Rectal smooth muscle tissue (tissue), 1 donor: Measurements from ENCODE around the gene THUMPD2.

Experiments
- H3K27ac ChIP-seq: one replicate; pipeline ENCODE4 v1.7.0; 2013; ENCODE audit warnings: low read depth, low read length, inconsistent platforms
- H3K27me3 ChIP-seq: one replicate; pipeline ENCODE4 v1.7.0; 2013; ENCODE audit warnings: low read length; ENCODE audit not compliant: control insufficient read depth, insufficient read depth
- H3K36me3 ChIP-seq: one replicate; pipeline ENCODE4 v1.7.0; 2013; ENCODE audit warnings: low read length; ENCODE audit not compliant: control insufficient read depth, insufficient read depth
- H3K4me1 ChIP-seq: one replicate; pipeline ENCODE4 v1.7.0; 2013; ENCODE audit warnings: low read length; ENCODE audit not compliant: control insufficient read depth, insufficient read depth
- H3K4me3 ChIP-seq: one replicate; pipeline ENCODE4 v1.7.0; 2013; ENCODE audit warnings: low read length
- H3K9ac ChIP-seq: one replicate; pipeline ENCODE4 v1.7.0; 2013; ENCODE audit warnings: low read length

The THUMPD2 gene

GRCh38 chr2:39725401-39725800 lies 53.7 kb downstream of the THUMPD2 start:
- Histone ChIP-seq H3K9ac (no peak overlapping the region), H3K36me3 (no peaks in the 10 kb centered on the region), H3K27ac (no peak overlapping the region), H3K4me3 (no peak overlapping the region), H3K27me3 (no peaks in the 10 kb centered on the region), H3K4me1 (peaks cover 3% of the 10 kb centered on the region)

- Histone ChIP-seq H3K4me1 (peaks cover 3% of the 10 kb centered on the region), H3K27ac (no peak overlapping the region), H3K4me3 (no peak overlapping the region), H3K9ac (no peak overlapping the region), H3K36me3 (no peaks in the 10 kb centered on the region), H3K27me3 (no peaks in the 10 kb centered on the region)
These were observed 54.3 kb downstream of the THUMPD2 start for GRCh38 chr2:39724828-39725144.

DNA sequence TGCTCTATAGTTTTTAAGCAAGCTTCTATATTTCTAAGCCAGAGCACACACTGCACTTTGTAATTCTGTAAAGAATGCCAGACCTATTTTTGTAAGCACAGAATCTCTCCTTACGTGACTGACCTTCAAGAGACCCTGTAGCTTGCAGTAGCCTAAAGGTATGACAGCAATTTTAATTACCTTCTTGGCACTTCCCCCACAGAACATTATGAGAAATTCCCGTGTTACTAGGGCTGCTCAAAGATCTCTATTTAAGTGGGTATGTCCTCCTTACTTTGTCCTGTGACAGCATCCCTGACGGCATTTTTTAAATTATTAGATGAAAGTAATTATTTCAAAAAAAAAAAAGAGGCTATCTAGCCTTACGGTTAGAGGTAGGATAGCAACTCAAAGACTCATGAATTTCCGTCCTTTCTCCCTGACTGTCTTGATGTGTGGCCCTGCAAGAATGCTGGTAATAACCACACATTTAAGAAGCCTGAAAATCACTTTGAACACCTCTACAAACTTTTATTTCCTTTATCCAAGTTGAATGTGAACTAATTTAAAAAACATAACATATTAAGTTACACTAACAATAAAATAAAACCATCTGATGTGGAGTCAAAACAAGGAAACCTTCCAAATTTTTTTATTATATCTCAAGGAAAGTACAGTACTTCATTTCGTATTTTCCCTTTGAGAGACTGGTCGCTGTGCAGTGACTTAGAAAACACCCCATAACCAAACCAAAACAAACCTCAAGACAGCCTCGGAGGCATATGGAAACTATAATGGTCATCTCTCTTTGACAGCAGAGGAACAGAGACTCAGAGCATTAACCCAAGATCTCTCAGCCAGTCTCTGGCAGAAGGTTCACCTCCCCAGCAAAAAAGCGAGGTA lies 54.9 kb downstream of the THUMPD2 start:
- H3K27ac ChIP-seq = no peak overlapping the region
- H3K4me1 ChIP-seq = peaks cover 3% of the 10 kb centered on the region
- H3K4me3 ChIP-seq = no peak overlapping the region
- H3K36me3 ChIP-seq = no peaks in the 10 kb centered on the region
- H3K9ac ChIP-seq = no peak overlapping the region
- no peaks in the 10 kb centered on the region for H3K27me3 ChIP-seq

GRCh38 chr2:39723497-39723896 lies 55.6 kb downstream of the THUMPD2 start:
- no peak overlapping the region for H3K27ac ChIP-seq
- H3K9ac ChIP-seq = no peak overlapping the region
- H3K36me3 ChIP-seq = no peaks in the 10 kb centered on the region
- H3K27me3 ChIP-seq = no peaks in the 10 kb centered on the region
- peaks cover 3% of the 10 kb centered on the region for H3K4me1 ChIP-seq
- no peak overlapping the region for H3K4me3 ChIP-seq

DNA sequence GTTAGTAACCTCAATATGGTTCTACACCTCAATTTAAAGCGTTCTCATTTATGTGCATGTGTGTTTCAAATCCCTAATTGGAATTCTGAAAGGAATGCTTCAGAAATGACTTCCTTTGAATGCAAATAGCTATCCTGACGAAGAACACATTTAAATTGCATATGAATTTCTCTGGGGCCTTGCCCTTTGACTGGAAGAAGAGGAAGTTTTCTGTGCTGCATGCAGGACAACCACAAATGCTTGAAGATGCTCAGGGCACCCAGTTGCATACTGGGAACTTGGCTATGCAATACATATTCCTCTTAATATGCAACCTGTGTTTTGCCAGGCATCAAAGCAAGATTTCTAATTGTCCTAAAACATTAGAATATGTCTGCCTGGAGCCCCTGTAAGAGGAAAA lies 58.1 kb downstream of the THUMPD2 start:
- H3K27me3 ChIP-seq = no peaks in the 10 kb centered on the region
- no peak overlapping the region for H3K9ac ChIP-seq
- H3K27ac ChIP-seq = no peak overlapping the region
- H3K4me1 ChIP-seq = peaks cover 3% of the 10 kb centered on the region
- no peaks in the 10 kb centered on the region for H3K36me3 ChIP-seq
- H3K4me3 ChIP-seq = no peak overlapping the region

- Histone ChIP-seq H3K27me3 (no peaks in the 10 kb centered on the region), H3K36me3 (no peaks in the 10 kb centered on the region), H3K9ac (no peak overlapping the region), H3K27ac (no peak overlapping the region), H3K4me1 (peaks cover 3% of the 10 kb centered on the region), H3K4me3 (no peak overlapping the region)
These were observed 59.7 kb downstream of the THUMPD2 start for GRCh38 chr2:39719317-39719716.

- no peaks in the 10 kb centered on the region for H3K27me3 ChIP-seq
- H3K4me3 ChIP-seq = no peak overlapping the region
- no peaks in the 10 kb centered on the region for H3K4me1 ChIP-seq
These were observed 60.6 kb downstream of the THUMPD2 start for GRCh38 chr2:39718483-39718882.

DNA sequence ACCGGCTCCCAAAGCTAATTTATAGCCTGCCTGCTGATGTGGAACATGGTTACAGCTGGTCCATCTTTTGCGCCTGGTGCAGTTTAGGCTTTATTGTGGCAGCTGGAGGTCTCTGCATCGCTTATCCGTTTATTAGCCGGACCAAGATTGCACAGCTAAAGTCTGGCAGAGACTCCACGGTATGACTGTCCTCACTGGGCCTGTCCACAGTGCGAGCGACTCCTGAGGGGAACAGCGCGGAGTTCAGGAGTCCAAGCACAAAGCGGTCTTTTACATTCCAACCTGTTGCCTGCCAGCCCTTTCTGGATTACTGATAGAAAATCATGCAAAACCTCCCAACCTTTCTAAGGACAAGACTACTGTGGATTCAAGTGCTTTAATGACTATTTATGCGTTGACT lies 62.0 kb downstream of the THUMPD2 start:
- no peaks in the 10 kb centered on the region for H3K27me3 ChIP-seq

More at GRCh38 chr2:39718483-39718882, 60.6 kb downstream of the THUMPD2 start:
- Histone ChIP-seq H3K36me3 (no peaks in the 10 kb centered on the region), H3K27ac (no peak overlapping the region), H3K9ac (no peak overlapping the region)

GRCh38 chr2:39715822-39716221 lies 63.2 kb downstream of the THUMPD2 start:
- no peak overlapping the region for H3K4me3 ChIP-seq
- no peak overlapping the region for H3K27ac ChIP-seq
- H3K36me3 ChIP-seq = no peaks in the 10 kb centered on the region
- no peaks in the 10 kb centered on the region for H3K27me3 ChIP-seq
- H3K9ac ChIP-seq = no peak overlapping the region
- no peaks in the 10 kb centered on the region for H3K4me1 ChIP-seq

More for the DNA sequence above, 62.0 kb downstream of the THUMPD2 start:
- H3K9ac ChIP-seq = no peak overlapping the region
- H3K27ac ChIP-seq = no peak overlapping the region
- H3K4me1 ChIP-seq = no peaks in the 10 kb centered on the region
- no peak overlapping the region for H3K4me3 ChIP-seq
- no peaks in the 10 kb centered on the region for H3K36me3 ChIP-seq

- Histone ChIP-seq H3K27ac (no peak overlapping the region), H3K9ac (no peak overlapping the region), H3K36me3 (no peaks in the 10 kb centered on the region), H3K27me3 (no peaks in the 10 kb centered on the region), H3K4me3 (no peak overlapping the region), H3K4me1 (no peaks in the 10 kb centered on the region)
These were observed 64.0 kb downstream of the THUMPD2 start for GRCh38 chr2:39715095-39715494.

GRCh38 chr2:39712953-39713352 lies 66.1 kb downstream of the THUMPD2 start:
- H3K9ac ChIP-seq = no peak overlapping the region
- no peaks in the 10 kb centered on the region for H3K4me1 ChIP-seq
- H3K36me3 ChIP-seq = no peaks in the 10 kb centered on the region
- no peak overlapping the region for H3K27ac ChIP-seq
- H3K27me3 ChIP-seq = no peaks in the 10 kb centered on the region
- no peak overlapping the region for H3K4me3 ChIP-seq

DNA sequence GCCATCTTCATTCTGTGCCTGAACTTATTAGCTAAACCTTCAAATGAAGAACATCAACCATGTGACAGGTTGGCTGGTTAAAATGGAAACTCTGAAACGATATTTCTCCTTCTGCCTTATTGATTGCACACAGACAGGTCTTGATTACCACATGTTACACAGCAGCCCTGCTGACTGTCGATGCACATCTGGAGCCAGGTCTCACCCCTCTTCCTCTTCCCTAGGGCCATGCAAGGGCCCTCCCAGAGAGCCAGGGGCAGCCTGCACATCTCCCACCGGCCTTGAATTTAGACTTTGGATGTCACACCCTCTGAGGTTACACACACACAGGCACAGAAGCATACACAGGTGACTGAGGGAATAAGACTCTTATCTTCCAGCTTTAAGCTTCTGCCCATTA lies 68.3 kb downstream of the THUMPD2 start:
- Histone ChIP-seq H3K4me1 (no peaks in the 10 kb centered on the region), H3K9ac (no peak overlapping the region), H3K27ac (no peak overlapping the region), H3K4me3 (no peak overlapping the region), H3K36me3 (no peaks in the 10 kb centered on the region), H3K27me3 (no peaks in the 10 kb centered on the region)

- Histone ChIP-seq H3K4me1 (no peaks in the 10 kb centered on the region), H3K27ac (no peak overlapping the region), H3K4me3 (no peak overlapping the region), H3K9ac (no peak overlapping the region), H3K36me3 (no peaks in the 10 kb centered on the region), H3K27me3 (no peaks in the 10 kb centered on the region)
These were observed 71.1 kb downstream of the THUMPD2 start for GRCh38 chr2:39708003-39708402.
